A673 (cell line): ENCODE results near the gene U2AF1L4. TPM values are rescaled to one million over a fixed set of nuclear protein-coding genes. Genes with fewer than 3 reads are reported as not detected.

Experiments used
- BruUV-seq: library from RNA; stranded (reverse); fragments of 400-500 nt; replicated peaks from 2 replicates; lab custom pipeline; 2021; lab: Mats Ljungman, UMichigan
- CTCF ChIA-PET: fragments of 300-600 bp; sonication (Branson Sonifier 250); formaldehyde crosslinking; loops from one replicate; lab custom pipeline; 2022; ENCODE audit warnings: antibody characterized with exemption; lab: Charles Lee
- POLR2A ChIA-PET: fragments of 300-600 bp; sonication (Branson Sonifier 250); formaldehyde crosslinking; loops from one replicate; lab custom pipeline; 2022; ENCODE audit warnings: antibody characterized with exemption; ENCODE audit not compliant: low non-redundant PET; lab: Charles Lee
- DNase-seq: peaks from one replicate; pipeline ENCODE4 v3.0.0-alpha.2; 2015; ENCODE audit warnings: low spot score
- H3K27ac ChIP-seq: fragments of 200-600 bp; sonication (generic); 2 replicates; pipeline ENCODE4 v1.5.1; 2016; ENCODE audit warnings: mixed run types, low read depth, mild to moderate bottlenecking, mixed read lengths, antibody characterized with exemption, low read length; ENCODE audit not compliant: poor library complexity, severe bottlenecking
- H3K27me3 ChIP-seq: fragments of 200-600 bp; sonication (generic); replicated peaks from 2 replicates; pipeline ENCODE4 v1.6.1; 2017; ENCODE audit warnings: mixed run types, low read depth, mild to moderate bottlenecking, mixed read lengths, antibody characterized with exemption, low read length; ENCODE audit not compliant: insufficient read depth, poor library complexity
- H3K36me3 ChIP-seq: fragments of 200-600 bp; sonication (generic); 2 replicates; pipeline ENCODE4 v1.6.1; 2016; ENCODE audit warnings: mixed run types, mild to moderate bottlenecking, mixed read lengths, antibody characterized with exemption, low read length; ENCODE audit not compliant: insufficient read depth, poor library complexity, severe bottlenecking
- H3K4me1 ChIP-seq: fragments of 200-600 bp; sonication (generic); 2 replicates; pipeline ENCODE4 v1.6.1; 2017; ENCODE audit warnings: mixed run types, mild to moderate bottlenecking, mixed read lengths, antibody characterized with exemption, low read length; ENCODE audit not compliant: insufficient read depth, poor library complexity, severe bottlenecking
- H3K4me3 ChIP-seq: fragments of 200-600 bp; sonication (generic); 2 replicates; pipeline ENCODE4 v1.5.1; 2016; ENCODE audit warnings: low read depth, mixed run types, mild to moderate bottlenecking, mixed read lengths, low read length; ENCODE audit not compliant: poor library complexity, severe bottlenecking
- H3K9me3 ChIP-seq: fragments of 200-600 bp; sonication (generic); 2 replicates; pipeline ENCODE4 v1.6.1; 2016; ENCODE audit warnings: mixed run types, low read depth, mild to moderate bottlenecking, mixed read lengths, antibody characterized with exemption, low read length; ENCODE audit not compliant: poor library complexity, severe bottlenecking
- EZH2 ChIP-seq: fragments of 200-600 bp; sonication (generic); IDR thresholded peaks from 2 replicates; pipeline ENCODE4 v1.6.1; 2017; ENCODE audit warnings: borderline replicate concordance, low read depth, mild to moderate bottlenecking, mixed read lengths, antibody characterized with exemption, low read length; ENCODE audit not compliant: poor library complexity, severe bottlenecking
- intact Hi-C: fragments of 100-400 bp; cut with micrococcal nuclease; formaldehyde crosslinking; loops from one replicate; pipeline ENCODE4 v1.10.0; 2022; ENCODE audit not compliant: unreplicated experiment
- total RNA-seq: library from RNA; stranded (reverse); gene quantifications from 2 replicates; pipeline ENCODE4 v1.2.3, GENCODE V29; 2021
- TF ChIP-seq, protein P1 (sequence below): fragments of 300-800, 200-600 bp; sonication (generic); conservative IDR thresholded peaks from 2 replicates; pipeline ENCODE4 v1.5.1; 2017; ENCODE audit warnings: low read depth, mild to moderate bottlenecking, antibody characterized with exemption, low read length, moderate library complexity, mixed read lengths

U2AF1L4 gene
- total RNA-seq, 1 experiment from 2014 or later = 21.0 TPM

- no peak overlapping the region for H3K4me3 ChIP-seq
- no peak overlapping the region for H3K27ac ChIP-seq
- H3K27me3 ChIP-seq = no peaks in the 10 kb centered on the region
- DNase-seq = no peak
- ChIA-PET CTCF (interaction anchor here (1.0 kb wide), 1 partner anchor 13 kb away, joined by 3 read pairs; no protein-coding TSS in a partner anchor), POLR2A (interaction anchor here (0.6 kb wide), 1 partner anchor 447 kb away, joined by 3 read pairs; no protein-coding TSS in a partner anchor)
- peaks cover 1% of the 10 kb centered on the region for H3K36me3 ChIP-seq
- intact Hi-C loops = no loop called here
- H3K9me3 ChIP-seq = no peaks in the 10 kb centered on the region
- H3K4me1 ChIP-seq = peaks cover 8% of the 10 kb centered on the region
- no TSS peak for BruUV-seq
- TF ChIP-seq, protein P1, sequence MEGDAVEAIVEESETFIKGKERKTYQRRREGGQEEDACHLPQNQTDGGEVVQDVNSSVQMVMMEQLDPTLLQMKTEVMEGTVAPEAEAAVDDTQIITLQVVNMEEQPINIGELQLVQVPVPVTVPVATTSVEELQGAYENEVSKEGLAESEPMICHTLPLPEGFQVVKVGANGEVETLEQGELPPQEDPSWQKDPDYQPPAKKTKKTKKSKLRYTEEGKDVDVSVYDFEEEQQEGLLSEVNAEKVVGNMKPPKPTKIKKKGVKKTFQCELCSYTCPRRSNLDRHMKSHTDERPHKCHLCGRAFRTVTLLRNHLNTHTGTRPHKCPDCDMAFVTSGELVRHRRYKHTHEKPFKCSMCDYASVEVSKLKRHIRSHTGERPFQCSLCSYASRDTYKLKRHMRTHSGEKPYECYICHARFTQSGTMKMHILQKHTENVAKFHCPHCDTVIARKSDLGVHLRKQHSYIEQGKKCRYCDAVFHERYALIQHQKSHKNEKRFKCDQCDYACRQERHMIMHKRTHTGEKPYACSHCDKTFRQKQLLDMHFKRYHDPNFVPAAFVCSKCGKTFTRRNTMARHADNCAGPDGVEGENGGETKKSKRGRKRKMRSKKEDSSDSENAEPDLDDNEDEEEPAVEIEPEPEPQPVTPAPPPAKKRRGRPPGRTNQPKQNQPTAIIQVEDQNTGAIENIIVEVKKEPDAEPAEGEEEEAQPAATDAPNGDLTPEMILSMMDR = no peak
- no peak for TF ChIP-seq EZH2
Measured at GRCh38 chr19:35714601-35715354, 30.4 kb downstream of the U2AF1L4 start.

- Histone ChIP-seq H3K4me1 (peaks cover 6% of the 10 kb centered on the region), H3K27ac (no peak overlapping the region), H3K27me3 (peaks cover 4% of the 10 kb centered on the region), H3K36me3 (no peaks in the 10 kb centered on the region), H3K4me3 (no peak overlapping the region), H3K9me3 (no peaks in the 10 kb centered on the region)
- BruUV-seq = no TSS peak
- intact Hi-C loops = no loop called here
- ChIA-PET CTCF (interaction anchor here (1.0 kb wide), 1 partner anchor 12 kb away, joined by 3 read pairs; no protein-coding TSS in a partner anchor), POLR2A (interaction anchor here (0.6 kb wide), 1 partner anchor 447 kb away, joined by 3 read pairs; no protein-coding TSS in a partner anchor)
- DNase-seq = no peak
- TF ChIP-seq, protein P1 = no peak
- no peak for TF ChIP-seq EZH2
Measured at GRCh38 chr19:35713904-35714495, 31.2 kb downstream of the U2AF1L4 start.

- intact Hi-C loops = no loop called here
- H3K9me3 ChIP-seq = no peaks in the 10 kb centered on the region
- H3K27ac ChIP-seq = no peak overlapping the region
- ChIA-PET CTCF (no interaction called here), POLR2A (no interaction called here)
- no peak for TF ChIP-seq EZH2
- TF ChIP-seq, protein P1 = no peak
- no peak for DNase-seq
- no peaks in the 10 kb centered on the region for H3K36me3 ChIP-seq
- BruUV-seq = no TSS peak
- H3K27me3 ChIP-seq = peaks cover 7% of the 10 kb centered on the region
- peaks cover 5% of the 10 kb centered on the region for H3K4me1 ChIP-seq
- H3K4me3 ChIP-seq = no peak overlapping the region
Measured at GRCh38 chr19:35713506-35713850, 31.7 kb downstream of the U2AF1L4 start.
